ENCODE results near the gene SLC22A12.

- no peak for TF ChIP-seq POLR2AphosphoS5 (IDR thresholded peaks at IDR 0.05; ENCODE audit: low read depth, low read length)
- no peak for TF ChIP-seq PBX3 (IDR thresholded peaks at IDR 0.05)
- TF ChIP-seq CTCF (IDR thresholded peaks at IDR 0.05): no peak
- TF ChIP-seq USF2 (IDR thresholded peaks at IDR 0.05; ENCODE audit: borderline replicate concordance, low read depth, low read length): no peak
Observed at GRCh38 chr11:64614917-64615316, 23.9 kb downstream of the SLC22A12 start.
